NCI-H1694 (cell line): Measurements from ENCODE around the gene PRR19.

Experiments
- DNase-seq: peaks from one replicate; lab custom pipeline; 2025; lab: John Stamatoyannopoulos, UW

PRR19 gene

DNA sequence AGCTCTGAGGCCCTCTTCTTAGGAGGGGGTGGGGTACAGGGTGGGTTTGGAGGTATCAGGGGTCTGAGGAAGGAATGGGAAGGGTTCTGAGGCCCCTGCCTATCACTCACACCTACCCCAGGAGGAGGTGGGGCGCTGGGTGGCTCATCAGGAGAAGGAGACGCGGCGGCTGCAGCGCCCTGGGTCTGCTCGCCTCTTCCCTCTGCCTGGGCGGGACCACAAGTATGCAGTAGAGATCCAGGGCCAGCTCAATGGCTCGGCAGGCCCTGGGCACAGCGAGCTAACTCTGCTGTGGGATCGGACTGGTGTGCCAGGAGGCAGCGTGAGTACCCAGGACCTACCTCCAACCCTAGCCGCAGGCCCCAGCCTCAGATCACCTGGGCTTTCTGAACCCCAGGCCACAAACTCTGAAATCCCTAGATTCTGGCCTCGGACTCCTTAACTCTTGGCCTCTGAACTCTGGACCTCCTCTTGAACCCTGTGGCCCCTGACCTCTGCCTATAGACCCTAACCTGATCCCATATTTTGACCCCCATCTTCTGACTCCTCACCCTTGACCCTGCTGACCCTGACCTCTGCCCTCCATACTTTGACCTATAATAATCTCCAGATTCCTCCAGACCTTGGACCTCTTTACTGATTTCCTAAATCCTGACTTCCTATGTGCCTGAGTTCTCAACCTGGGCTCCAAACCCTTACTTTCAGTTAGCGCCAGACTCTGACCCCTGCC, 47.6 kb downstream of the PRR19 start:
- no peak for DNase-seq

DNA sequence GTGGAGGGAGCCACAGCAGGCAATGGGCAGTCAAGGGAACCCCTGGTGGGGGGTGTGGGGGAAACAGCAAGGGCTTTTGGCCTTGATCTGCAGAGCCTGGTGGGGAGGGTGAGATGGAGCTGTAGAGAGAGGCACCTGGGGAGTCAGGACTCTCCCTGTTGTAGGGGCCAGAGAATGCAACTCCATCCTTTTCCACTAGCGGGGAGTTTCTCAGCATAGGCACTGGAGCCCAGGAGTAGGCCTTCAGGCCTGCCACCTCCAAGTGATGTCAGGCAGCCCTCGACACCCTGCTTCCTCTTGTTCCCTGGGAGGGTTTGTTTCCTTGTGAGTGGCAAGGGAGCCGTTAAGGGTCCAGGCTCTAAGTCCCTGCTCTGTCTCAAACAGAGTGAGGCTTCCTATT, 48.5 kb downstream of the PRR19 start:
- no peak for DNase-seq

- no peak for DNase-seq
Measured at GRCh38 chr19:42351079-42351735, 49.3 kb downstream of the PRR19 start.

- DNase-seq: peak; percentile 66
Measured at GRCh38 chr19:42352301-42353259, 50.6 kb downstream of the PRR19 start.

- no peak for DNase-seq
Measured at GRCh38 chr19:42353341-42354015, 51.5 kb downstream of the PRR19 start.

DNA sequence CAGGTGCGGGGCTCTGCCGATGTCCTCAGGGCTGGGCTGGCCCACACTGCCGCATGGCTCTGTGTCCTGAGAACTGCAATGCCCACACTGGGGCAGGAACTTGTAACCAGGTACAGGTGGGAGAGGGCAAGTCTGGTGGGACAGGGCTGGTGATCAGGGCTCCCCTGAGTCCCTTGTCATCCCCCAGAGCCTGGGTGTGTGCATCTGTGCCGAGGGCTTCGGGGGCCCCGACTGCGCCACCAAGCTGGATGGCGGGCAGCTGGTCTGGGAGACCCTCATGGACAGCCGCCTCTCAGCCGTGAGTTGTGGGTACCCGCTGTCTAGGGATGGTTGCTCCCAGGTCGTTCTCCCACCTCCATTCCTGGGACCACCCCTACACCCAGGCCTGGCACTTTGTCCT, 54.0 kb downstream of the PRR19 start:
- no peak for DNase-seq

DNA sequence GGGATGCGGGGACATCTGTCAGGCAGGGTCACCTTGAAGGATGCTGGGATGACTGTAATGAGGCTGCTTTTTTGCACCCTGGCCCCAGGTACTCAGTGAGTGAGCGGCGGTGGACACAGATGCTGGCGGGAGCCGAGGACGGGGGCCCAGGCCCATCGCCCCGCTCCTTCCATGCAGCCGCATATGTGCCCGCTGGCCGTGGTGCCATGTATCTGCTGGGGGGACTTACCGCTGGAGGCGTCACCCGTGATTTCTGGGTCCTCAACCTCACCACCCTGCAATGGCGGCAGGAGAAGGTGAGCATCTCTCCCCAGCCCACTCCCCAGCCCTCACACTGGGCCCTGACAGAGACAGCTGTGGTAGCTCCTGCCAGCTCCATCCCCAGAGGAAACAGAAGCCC, 54.8 kb downstream of the PRR19 start:
- no peak for DNase-seq

DNA sequence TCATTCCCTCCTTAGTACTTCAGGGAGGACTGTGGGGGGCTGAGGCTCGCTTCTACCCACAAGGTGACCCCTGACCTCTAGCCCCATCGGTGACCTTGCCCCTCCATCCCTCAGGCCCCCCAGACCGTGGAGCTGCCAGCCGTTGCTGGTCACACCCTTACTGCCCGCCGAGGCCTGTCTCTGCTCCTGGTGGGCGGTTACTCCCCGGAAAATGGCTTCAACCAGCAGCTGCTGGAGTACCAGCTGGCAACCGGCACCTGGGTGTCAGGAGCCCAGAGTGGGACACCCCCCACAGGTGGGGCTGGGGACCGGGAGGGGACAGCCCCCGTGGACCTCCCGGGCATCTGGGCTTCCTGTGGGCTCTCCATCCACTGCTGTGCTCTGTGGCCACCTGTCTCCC, 55.4 kb downstream of the PRR19 start:
- DNase-seq: no peak
